Esophagus squamous epithelium (tissue), 4 donors: ENCODE results near the gene PTPRN2.

Experiments
- CTCF ChIP-seq, 6 experiments: fragments of 450-650 bp in 4 of 6; fragments of 200-600 bp in 2 of 6; sonication (generic) in 2 of 6; IDR thresholded peaks; one replicate each; pipeline ENCODE4 v1.5.1; 2016 to 2019; ENCODE audit warnings: antibody characterized with exemption in 6 of 6, mild to moderate bottlenecking in 4 of 6, moderate library complexity in 4 of 6
- POLR2A ChIP-seq, 4 donors: fragments of 450-650 bp; IDR thresholded peaks; one replicate each; pipeline ENCODE4 v1.6.1; 2017; ENCODE audit warnings: antibody characterized with exemption in 4 of 4, mild to moderate bottlenecking in 4 of 4, moderate library complexity in 3 of 4

DNA sequence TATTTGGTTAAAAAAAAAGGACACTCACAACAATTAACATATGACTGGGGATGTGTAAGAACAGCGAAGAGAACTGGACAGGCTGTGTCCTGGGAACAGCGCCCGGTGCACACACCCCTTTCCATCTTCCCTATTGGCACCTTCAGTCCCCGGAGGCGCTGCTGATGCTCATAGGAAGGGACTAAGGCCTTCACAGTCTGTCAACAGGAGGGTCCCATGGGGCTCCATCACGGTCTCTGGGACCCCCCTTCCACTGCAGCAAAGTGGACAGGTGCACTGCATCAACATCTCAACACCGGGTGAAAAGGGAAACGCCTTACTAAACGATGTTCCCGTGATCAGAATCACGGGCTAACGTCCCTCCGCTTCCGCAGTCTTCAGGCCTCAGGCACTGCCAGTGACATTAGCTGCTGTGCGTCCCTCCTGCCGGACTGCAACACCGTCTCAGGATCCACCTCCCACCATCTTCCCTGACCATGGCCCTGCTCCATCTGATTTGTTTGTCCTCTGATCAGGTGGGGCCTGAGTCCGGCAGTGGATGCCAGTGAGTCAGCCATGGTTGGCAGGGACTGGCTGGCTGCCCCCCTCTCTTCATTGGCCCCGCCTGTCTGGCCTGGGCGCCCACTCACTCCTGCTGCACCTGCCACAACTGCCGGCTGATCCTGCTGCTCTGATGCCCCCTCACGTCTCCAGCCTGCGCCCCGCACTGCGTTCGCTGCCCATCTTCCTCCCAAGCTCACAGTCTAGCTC is 636.1 kb downstream of the PTPRN2 start:
- TF ChIP-seq CTCF (IDR thresholded peaks at IDR 0.05) (no peak), POLR2A (IDR thresholded peaks at IDR 0.05) (no peak)
